Head of caudate nucleus (tissue), 42 donors: Measurements from ENCODE around the gene CEBPB.
"Not testable (repeated sequence)": the region's sequence is repeated elsewhere in the genome, so short reads cannot be mapped to it uniquely, and the experiment has no call there.

Experiments
- DNase-seq, 42 donors: peaks; one replicate each; pipeline versions ENCODE4 v3.0.0 to v3.0.0-alpha.2; 2020 to 2021; ENCODE audit warnings: mixed read lengths in 7 of 42
- intact Hi-C: fragments of 100-400 bp; cut with DNase I; formaldehyde crosslinking; loops from one replicate; pipeline ENCODE4 v1.15.0; 2022

CEBPB gene

GRCh38 chr20:50190251-50191064 lies at the start of gene CEBPB:
CEBPB (plus strand) TSS chr20:50190830; CDS start chr20:50191034, 204 bp downstream.
- intact Hi-C loops, result loop anchor here (1.0 to 10.0 kb wide), 2 partner anchors 114 to 271 kb away; no protein-coding TSS in a partner anchor
- peak in 41 of 42 donors; percentile 47 to 91 (median 80) for DNase-seq

GRCh38 chr20:50141018-50141675 lies 49.5 kb upstream of the CEBPB start:
- no peak for DNase-seq

GRCh38 chr20:50141811-50142561 lies 48.6 kb upstream of the CEBPB start:
- intact Hi-C loops, result no loop called here

More at GRCh38 chr20:50141018-50141675, 49.5 kb upstream of the CEBPB start:
- intact Hi-C loops, result no loop called here

GRCh38 chr20:50142812-50143211 lies 47.8 kb upstream of the CEBPB start:
- intact Hi-C loops, result no loop called here
- DNase-seq, result no peak

More at GRCh38 chr20:50141811-50142561, 48.6 kb upstream of the CEBPB start:
- DNase-seq, result no peak

- DNase-seq, result no peak
- intact Hi-C loops, result no loop called here
These were observed 46.3 kb upstream of the CEBPB start for GRCh38 chr20:50144362-50144761.

GRCh38 chr20:50145566-50145965 lies 45.1 kb upstream of the CEBPB start:
- intact Hi-C loops, result no loop called here
- no peak for DNase-seq

GRCh38 chr20:50146214-50146613 lies 44.4 kb upstream of the CEBPB start:
- no peak for DNase-seq
- intact Hi-C loops, result no loop called here

GRCh38 chr20:50146732-50147662 lies 43.6 kb upstream of the CEBPB start:
- peak in 35 of 42 donors; percentile 40 to 82 (median 60) for DNase-seq

GRCh38 chr20:50149481-50150254 lies 41.0 kb upstream of the CEBPB start:
- DNase-seq, result peak in 30 of 42 donors; percentile 22 to 80 (median 58)
- intact Hi-C loops, result loop anchor here (5.0 kb wide), 1 partner anchor 37 kb away; the partner anchor contains the start of gene UBE2V1

More at GRCh38 chr20:50146732-50147662, 43.6 kb upstream of the CEBPB start:
- intact Hi-C loops, result no loop called here

GRCh38 chr20:50151034-50151743 lies 39.4 kb upstream of the CEBPB start:
- intact Hi-C loops, result loop anchor here (5.0 kb wide), 1 partner anchor 39 kb away; the partner anchor contains the start of gene UBE2V1
- no peak for DNase-seq

GRCh38 chr20:50152394-50153152 lies 38.1 kb upstream of the CEBPB start:
- peak in 20 of 42 donors; percentile 24 to 81 (median 54) for DNase-seq
- intact Hi-C loops, result loop anchor here (5.0 kb wide), 1 partner anchor 40 kb away; the partner anchor contains the start of gene UBE2V1

GRCh38 chr20:50153153-50153499 lies 37.5 kb upstream of the CEBPB start:
- peak in 1 of 42 donors; percentile 31 for DNase-seq
- intact Hi-C loops, result loop anchor here (5.0 kb wide), 1 partner anchor 41 kb away; the partner anchor contains the start of gene UBE2V1

- DNase-seq, result peak; percentile 65 to 96 (median 92)
- intact Hi-C loops, result loop anchor here (5.0 kb wide), 1 partner anchor 41 kb away; the partner anchor contains the start of gene UBE2V1
These were observed 36.9 kb upstream of the CEBPB start, which contains the start of gene PEDS1 for GRCh38 chr20:50153500-50154377. PEDS1 (minus strand) TSS chr20:50153723; CDS start chr20:50153637, 86 bp downstream.

GRCh38 chr20:50161494-50161893 lies 29.1 kb upstream of the CEBPB start:
- DNase-seq, intact Hi-C loops: not testable (repeated sequence)
